ENCODE data around the gene SCFD2.

Gene SCFD2

GRCh38 chr4:53118676-53119075 is 247.2 kb downstream of the SCFD2 start:
- no peak for DNase-seq (ENCODE audit: low read depth in 2 of 2, low spot score in 1 of 2)

DNA sequence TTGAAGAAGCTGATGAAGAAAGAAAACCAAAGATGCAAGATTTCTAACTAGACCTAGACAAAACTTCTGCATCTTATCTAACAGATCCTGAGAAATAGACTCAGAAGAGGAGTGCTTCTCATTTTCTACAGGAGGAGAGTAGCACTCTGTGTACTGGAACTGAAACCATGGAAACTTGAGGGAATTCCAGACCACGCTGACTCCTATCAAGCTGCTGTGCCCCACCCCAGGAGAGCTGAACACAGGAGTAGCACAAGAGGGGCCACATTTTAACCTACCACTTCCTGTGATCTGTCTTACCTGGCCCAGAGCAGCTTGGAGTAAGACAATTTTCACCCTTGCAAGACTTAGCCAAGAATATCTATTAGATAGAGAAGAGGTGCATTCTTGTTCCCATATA is 248.9 kb downstream of the SCFD2 start:
- DNase-seq (ENCODE audit: low read depth in 2 of 2, low spot score in 1 of 2): no peak

DNA sequence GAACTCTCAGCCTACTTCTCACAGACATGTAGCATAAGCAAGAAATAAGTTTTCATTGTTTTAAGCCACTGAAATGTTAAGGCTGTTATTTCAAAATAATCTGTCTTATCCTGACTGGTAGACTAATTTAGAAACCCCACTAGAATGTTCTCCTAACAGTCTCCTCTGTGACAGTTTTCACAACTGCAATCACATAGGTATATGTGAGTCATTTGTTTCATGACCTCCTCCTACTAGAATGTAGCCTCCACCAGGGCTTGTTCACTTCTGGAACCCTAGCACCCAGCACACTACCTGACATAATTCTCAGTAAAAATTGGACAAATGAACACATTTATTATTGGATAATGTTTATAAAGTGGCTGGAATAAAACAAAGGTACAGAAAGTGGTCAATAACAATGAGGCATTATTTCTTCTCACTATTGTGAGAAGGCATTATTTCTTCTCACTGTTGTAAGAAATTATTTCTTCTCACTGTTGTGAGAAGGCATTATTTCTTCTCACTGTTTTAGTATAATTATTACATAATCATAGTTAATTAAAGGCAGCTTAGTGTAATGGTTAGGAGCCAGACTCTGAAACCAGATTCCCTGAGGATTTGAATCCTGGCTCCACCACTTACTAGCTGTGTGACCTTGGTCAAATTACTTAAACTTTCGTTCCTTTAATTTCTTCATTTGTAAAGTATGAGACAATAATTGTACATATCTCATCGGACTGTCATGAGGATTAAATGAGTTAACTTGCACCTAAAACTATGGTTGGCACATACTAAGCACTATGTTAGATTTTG is 252.2 kb downstream of the SCFD2 start:
- no peak for DNase-seq (ENCODE audit: low read depth in 2 of 2, low spot score in 1 of 2)

GRCh38 chr4:53105313-53105712 is 260.5 kb downstream of the SCFD2 start:
- no peak for DNase-seq (ENCODE audit: low read depth in 2 of 2, low spot score in 1 of 2)

DNA sequence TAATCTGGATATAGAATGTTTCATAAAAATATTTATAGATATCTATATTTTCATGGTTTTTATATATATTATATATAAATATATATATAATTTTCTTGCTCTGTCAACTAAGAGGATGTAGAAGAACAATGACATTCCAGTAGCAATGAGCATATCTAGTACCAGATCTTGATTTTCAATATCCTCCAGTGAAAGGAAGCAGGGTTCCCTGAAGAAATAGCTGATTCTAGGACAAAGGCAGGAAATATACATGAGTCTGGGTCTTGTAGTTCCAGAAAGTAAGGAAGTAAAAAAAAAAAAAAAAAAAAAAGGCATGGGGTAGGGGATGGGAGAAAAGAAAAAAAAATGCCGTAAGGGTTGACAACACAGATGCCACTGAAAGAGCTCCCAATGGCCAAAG is 262.4 kb downstream of the SCFD2 start:
- no peak for DNase-seq (ENCODE audit: low read depth in 2 of 2, low spot score in 1 of 2)

GRCh38 chr4:53101191-53101581 is 264.7 kb downstream of the SCFD2 start:
- DNase-seq (ENCODE audit: low read depth in 2 of 2, low spot score in 1 of 2): no peak

- no peak for DNase-seq (ENCODE audit: low read depth in 2 of 2, low spot score in 1 of 2)
These were observed 265.2 kb downstream of the SCFD2 start for GRCh38 chr4:53100501-53101190.

GRCh38 chr4:53098681-53099121 is 267.2 kb downstream of the SCFD2 start:
- no peak for DNase-seq (ENCODE audit: low read depth in 2 of 2, low spot score in 1 of 2)

DNA sequence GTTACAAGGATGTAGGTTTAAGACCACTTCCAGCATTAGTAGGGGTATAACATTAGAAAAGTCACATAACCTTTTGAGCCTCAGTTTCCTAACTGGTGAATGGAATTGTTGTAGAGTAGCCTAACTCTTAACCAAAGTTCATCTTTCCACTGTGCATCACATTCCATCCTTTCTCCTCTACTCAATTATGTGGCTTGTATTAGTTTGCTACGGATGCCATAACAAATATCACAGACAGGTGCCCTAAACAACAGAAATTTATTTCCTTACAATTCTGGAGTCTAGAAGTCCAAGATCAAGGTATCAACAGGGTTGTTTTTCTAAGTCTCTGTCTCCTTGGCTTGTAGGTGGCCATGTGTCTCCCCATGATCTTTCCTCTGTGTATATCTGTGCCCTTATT is 271.8 kb downstream of the SCFD2 start:
- DNase-seq (ENCODE audit: low read depth in 2 of 2, low spot score in 1 of 2): no peak

- DNase-seq (ENCODE audit: low read depth in 2 of 2, low spot score in 1 of 2): no peak
These were observed 275.7 kb downstream of the SCFD2 start for GRCh38 chr4:53089936-53090729.

DNA sequence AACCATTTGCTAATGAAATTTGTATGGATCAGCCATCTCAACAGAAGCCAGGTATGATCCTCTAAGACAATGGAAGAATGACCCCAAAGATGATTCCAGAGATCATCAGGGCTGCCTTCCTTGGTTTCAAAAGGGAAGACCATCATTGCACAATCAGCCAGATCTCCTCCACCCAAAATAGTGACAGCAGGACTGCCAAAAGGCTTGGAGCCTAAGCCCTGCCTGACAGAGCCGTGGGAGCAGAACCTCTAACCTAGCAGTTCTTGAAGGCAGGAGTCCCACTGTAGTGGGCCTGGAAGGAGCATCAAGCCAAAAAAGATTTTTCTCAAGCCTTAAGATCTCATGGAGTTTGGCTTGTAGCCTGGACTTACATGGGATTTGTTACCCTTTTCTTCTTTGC is 277.7 kb downstream of the SCFD2 start:
- no peak for DNase-seq (ENCODE audit: low read depth in 2 of 2, low spot score in 1 of 2)

- DNase-seq (ENCODE audit: low read depth in 2 of 2, low spot score in 1 of 2): no peak
These were observed 289.4 kb downstream of the SCFD2 start for GRCh38 chr4:53076374-53076958.

GRCh38 chr4:53075162-53075785 is 290.6 kb downstream of the SCFD2 start:
- DNase-seq (ENCODE audit: low read depth in 2 of 2, low spot score in 1 of 2): no peak

GRCh38 chr4:53068755-53069330 is 297.0 kb downstream of the SCFD2 start:
- DNase-seq (ENCODE audit: low read depth in 2 of 2, low spot score in 1 of 2): no peak

DNA sequence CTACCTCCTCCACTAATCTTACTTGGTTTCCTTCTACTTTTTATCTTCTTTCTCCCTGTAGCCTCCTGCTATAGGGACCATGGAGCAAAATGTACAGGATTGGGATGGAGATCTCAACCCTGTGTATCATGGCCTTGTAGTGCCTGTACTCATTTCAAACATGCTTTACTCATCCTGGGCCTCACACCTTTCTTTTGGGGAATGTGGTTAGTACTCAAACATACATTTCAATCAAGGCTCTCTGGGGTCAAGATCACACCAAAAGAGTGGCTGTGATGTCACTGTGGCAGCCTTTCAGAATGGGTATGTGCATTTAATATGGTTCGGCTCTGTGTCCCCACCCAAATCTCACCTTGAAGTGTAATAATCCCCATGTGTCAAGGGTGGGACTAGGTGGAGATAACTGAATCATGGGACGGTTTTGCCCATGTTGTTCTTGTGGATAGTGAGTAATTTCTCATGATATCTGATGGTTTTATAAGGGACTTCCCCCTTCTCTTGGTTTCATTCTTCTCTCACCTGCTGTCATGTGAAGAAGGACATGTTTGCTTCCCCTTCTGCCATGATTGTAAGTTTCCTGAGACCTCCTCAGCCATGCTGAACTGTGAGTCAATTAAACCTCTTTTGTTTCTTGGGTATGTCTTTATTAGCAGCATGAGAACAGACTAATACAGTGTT is 298.6 kb downstream of the SCFD2 start:
- no peak for DNase-seq (ENCODE audit: low read depth in 2 of 2, low spot score in 1 of 2)

- no peak for DNase-seq (ENCODE audit: low read depth in 2 of 2, low spot score in 1 of 2)
These were observed 299.7 kb downstream of the SCFD2 start for GRCh38 chr4:53066155-53066554.

DNA sequence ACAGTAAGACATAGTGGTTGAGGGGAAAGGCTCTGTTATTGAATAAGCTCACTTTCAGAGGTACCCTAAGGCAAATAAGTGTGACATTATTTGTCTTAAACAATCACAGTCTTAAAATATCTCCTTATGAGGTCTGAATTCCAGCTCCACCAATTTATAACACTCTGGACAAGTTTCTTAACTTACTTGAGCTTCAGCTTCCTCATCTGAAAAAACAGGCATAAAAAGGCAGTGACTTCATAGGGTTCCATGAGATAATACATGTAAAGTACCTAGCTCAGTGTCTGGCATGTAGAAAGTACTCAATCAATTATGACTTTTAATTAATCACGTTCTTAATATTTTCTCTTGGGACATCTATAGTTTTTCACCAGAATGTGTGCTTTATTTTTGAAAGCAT is 301.3 kb downstream of the SCFD2 start:
- no peak for DNase-seq (ENCODE audit: low read depth in 2 of 2, low spot score in 1 of 2)

GRCh38 chr4:53061091-53061850 is 304.6 kb downstream of the SCFD2 start:
- no peak for DNase-seq (ENCODE audit: low read depth in 2 of 2, low spot score in 1 of 2)

- no peak for DNase-seq (ENCODE audit: low read depth in 2 of 2, low spot score in 1 of 2)
These were observed 305.6 kb downstream of the SCFD2 start for GRCh38 chr4:53060278-53060677.

Data from stimulated activated CD8-positive, alpha-beta memory T cell treated with anti-CD3 and anti-CD28 coated beads, Interleukin-4, amount 100 ng/mL, for 1 hour (primary cell).